CD4-positive, alpha-beta memory T cell (primary cell): ENCODE measurements around the gene TBRG1. TPM values are rescaled to one million over a fixed set of nuclear protein-coding genes. Genes with fewer than 3 reads are reported as not detected.

Experiments
- CTCF ChIA-PET: fragments of 350-600 bp; sonication (Branson Sonifier 250); formaldehyde crosslinking; loops from one replicate; lab custom pipeline; 2021; ENCODE audit warnings: inconsistent platforms; ENCODE audit not compliant: partially characterized antibody; lab: Charles Lee
- POLR2A ChIA-PET: fragments of 350-600 bp; sonication (Branson Sonifier 250); formaldehyde crosslinking; loops from one replicate; lab custom pipeline; 2021; ENCODE audit not compliant: partially characterized antibody; lab: Charles Lee
- DNase-seq, 5 donors: peaks; one replicate each; pipeline versions ENCODE4 v3.0.0 to v3.0.0-alpha.2; 2020 to 2022; ENCODE audit warnings: mixed read lengths in 1 of 5
- H3K27ac ChIP-seq: one replicate; pipeline ENCODE4 v1.7.0; 2013; ENCODE audit warnings: low read depth, low read length
- H3K27me3 ChIP-seq: 2 replicates; pipeline ENCODE4 v1.7.0; 2013; ENCODE audit warnings: mild to moderate bottlenecking, low read length, moderate library complexity; ENCODE audit not compliant: insufficient read depth
- H3K36me3 ChIP-seq: 2 replicates; pipeline ENCODE4 v1.7.0; 2013; ENCODE audit warnings: mild to moderate bottlenecking, low read length, moderate library complexity; ENCODE audit not compliant: insufficient read depth
- H3K4me1 ChIP-seq: 2 replicates; pipeline ENCODE4 v1.7.0; 2013; ENCODE audit warnings: mild to moderate bottlenecking, low read length, moderate library complexity; ENCODE audit not compliant: insufficient read depth
- H3K4me3 ChIP-seq, 2 donors: one replicate each; pipeline ENCODE4 v1.7.0; 2013; ENCODE audit warnings: low read length in 2 of 2, mild to moderate bottlenecking in 1 of 2
- H3K9me3 ChIP-seq, 2 donors: one replicate each; pipeline ENCODE4 v1.7.0; 2013; ENCODE audit warnings: low read length in 2 of 2, control low read depth in 1 of 2; ENCODE audit not compliant: control insufficient read depth in 1 of 2
- H3K27ac Mint-ChIP-seq, 7 donors: one replicate each; pipeline ENCODE4 v1.8.0; 2020 to 2021; ENCODE audit warnings: mixed read lengths in 7 of 7, mild to moderate bottlenecking in 6 of 7, inconsistent platforms in 3 of 7, moderate library complexity in 3 of 7
- H3K27me3 Mint-ChIP-seq, 2 donors: one replicate each; pipeline ENCODE4 v1.8.0; 2020 to 2021; ENCODE audit warnings: mixed read lengths in 2 of 2
- H3K36me3 Mint-ChIP-seq, 2 donors: one replicate each; pipeline ENCODE4 v1.8.0; 2020 to 2021; ENCODE audit warnings: mixed read lengths in 2 of 2, inconsistent platforms in 1 of 2, mild to moderate bottlenecking in 1 of 2
- H3K4me1 Mint-ChIP-seq, 4 donors: one replicate each; pipeline ENCODE4 v1.8.0; 2020 to 2021; ENCODE audit warnings: mixed read lengths in 4 of 4, mild to moderate bottlenecking in 1 of 4
- H3K4me3 Mint-ChIP-seq, 8 donors: one replicate each; pipeline ENCODE4 v1.8.0; 2020 to 2021; ENCODE audit warnings: mixed read lengths in 8 of 8, mild to moderate bottlenecking in 7 of 8, moderate library complexity in 6 of 8, inconsistent platforms in 3 of 8
- H3K9me3 Mint-ChIP-seq, 8 donors: one replicate each; pipeline ENCODE4 v1.8.0; 2020 to 2021; ENCODE audit warnings: mixed read lengths in 8 of 8, mild to moderate bottlenecking in 5 of 8, inconsistent platforms in 3 of 8, moderate library complexity in 1 of 8
- intact Hi-C: fragments of 100-400 bp; cut with micrococcal nuclease; formaldehyde crosslinking; loops from one replicate; pipeline ENCODE4 v1.15.1; 2023
- polyA plus RNA-seq, 2 donors: library from polyadenylated mRNA; unstranded; fragments of 300-500 nt; fragmentation: Illumina TruSeq; gene quantifications; one replicate each; pipeline ENCODE4 v1.2.3, GENCODE V29; 2021
- total RNA-seq, 2 experiments: library from RNA; stranded (reverse); gene quantifications; one replicate each; pipeline ENCODE4 v1.2.3, GENCODE V29; 2021

The TBRG1 gene
- total and polyA plus RNA-seq, 4 experiments from 2014 or later = 34.6 to 75.8 (median 55.8) TPM

- no peak for DNase-seq
- Mint-ChIP-seq H3K36me3 (no peaks in the 10 kb centered on the region), H3K27ac (no peak overlapping the region), H3K4me1 (peaks cover 0 to 11% (median 3%) of the 10 kb centered on the region in 4 donors), H3K27me3 (peaks cover 3 to 16% of the 10 kb centered on the region in 2 donors), H3K9me3 (no peaks in the 10 kb centered on the region), H3K4me3 (no peak overlapping the region)
- H3K36me3 ChIP-seq = no peaks in the 10 kb centered on the region
- no peaks in the 10 kb centered on the region for H3K4me1 ChIP-seq
- H3K4me3 ChIP-seq = no peak overlapping the region
- POLR2A ChIA-PET = no interaction called here
- H3K27me3 ChIP-seq = no peaks in the 10 kb centered on the region
- intact Hi-C loops = no loop called here
- CTCF ChIA-PET = interaction anchor here (1.2 kb wide), 1 partner anchor 9 kb away, joined by 3 read pairs; no protein-coding TSS in a partner anchor
- no peaks in the 10 kb centered on the region for H3K9me3 ChIP-seq
- H3K27ac ChIP-seq = no peak overlapping the region
Observed at GRCh38 chr11:124612567-124613246, 10.0 kb upstream of the TBRG1 start.

GRCh38 chr11:124618863-124619262 is 3.8 kb upstream of the TBRG1 start:
- Histone ChIP-seq H3K27me3 (no peaks in the 10 kb centered on the region), H3K4me3 (no peak overlapping the region), H3K27ac (no peak overlapping the region), H3K9me3 (no peaks in the 10 kb centered on the region), H3K4me1 (peaks cover 13% of the 10 kb centered on the region), H3K36me3 (no peaks in the 10 kb centered on the region)
- ChIA-PET POLR2A (no interaction called here), CTCF (no interaction called here)
- intact Hi-C loops = no loop called here
- peaks cover 8 to 15% of the 10 kb centered on the region in 2 donors for H3K27me3 Mint-ChIP-seq
- H3K9me3 Mint-ChIP-seq = peaks cover 0 to 2% (median 0%) of the 10 kb centered on the region in 8 donors
- H3K4me3 Mint-ChIP-seq = no peak overlapping the region
- peaks cover 0 to 16% of the 10 kb centered on the region in 2 donors for H3K36me3 Mint-ChIP-seq
- no peak overlapping the region for H3K27ac Mint-ChIP-seq
- DNase-seq = no peak
- H3K4me1 Mint-ChIP-seq = peaks cover 9 to 16% (median 13%) of the 10 kb centered on the region in 4 donors

DNA sequence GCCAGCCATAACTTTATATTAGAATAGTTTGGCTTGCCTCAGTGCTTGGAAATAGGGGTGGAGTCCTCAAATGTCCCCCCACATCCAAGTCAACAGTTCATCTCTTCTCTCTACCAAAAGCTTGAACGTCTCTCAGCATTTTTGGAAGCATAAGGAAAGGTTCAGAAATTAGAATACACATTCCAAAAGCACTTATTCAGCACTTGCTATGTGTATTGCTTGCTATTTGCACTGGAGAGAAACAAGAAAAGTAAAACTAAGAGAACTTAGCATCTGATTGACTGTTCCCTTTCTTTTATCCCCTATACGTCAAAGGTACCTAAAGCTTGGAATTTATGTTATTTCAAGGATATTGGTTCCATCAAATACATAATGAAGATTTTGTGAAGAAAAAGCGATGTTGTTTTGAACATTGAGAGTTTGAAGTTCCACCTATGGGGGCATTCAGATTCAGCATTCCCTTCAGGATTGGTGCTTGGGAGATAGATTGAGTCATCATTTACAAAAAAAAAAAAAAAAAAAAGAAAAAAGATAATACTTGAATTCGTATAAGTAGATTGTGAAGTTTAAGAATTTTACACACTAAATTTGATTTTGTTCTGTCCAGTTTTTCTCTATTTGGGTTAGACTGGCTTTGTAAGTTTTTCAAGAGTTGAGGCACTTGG is 1.3 kb downstream of the TBRG1 start:
- H3K4me1 Mint-ChIP-seq = peaks cover 23 to 57% (median 39%) of the 10 kb centered on the region in 4 donors
- peaks cover 0 to 2% of the 10 kb centered on the region in 2 donors for H3K27me3 Mint-ChIP-seq
- H3K27me3 ChIP-seq = no peaks in the 10 kb centered on the region
- peaks cover 28 to 55% of the 10 kb centered on the region in 2 donors for H3K36me3 Mint-ChIP-seq
- no peaks in the 10 kb centered on the region for H3K9me3 ChIP-seq
- DNase-seq = no peak
- peaks cover 21% of the 10 kb centered on the region for H3K36me3 ChIP-seq
- peaks cover 34% of the 10 kb centered on the region for H3K4me1 ChIP-seq
- peak overlapping the region; percentile 92 to 100 (median 99) for H3K27ac Mint-ChIP-seq
- peak overlapping the region; percentile 63 to 86 for H3K4me3 ChIP-seq
- ChIA-PET CTCF (interaction anchor here (0.6 to 1.9 kb wide), 5 partner anchors 20 to 255 kb away, joined by 3 to 7 read pairs (median 4); no protein-coding TSS in a partner anchor), POLR2A (interaction anchor here (2.0 kb wide), 4 partner anchors 122 to 488 kb away, joined by 6 to 18 read pairs (median 10); partner anchors contain the start of genes CCDC15, MSANTD2 and TMEM218)
- peak overlapping the region; percentile 95 for H3K27ac ChIP-seq
- peak overlapping the region; percentile 93 to 100 (median 98) for H3K4me3 Mint-ChIP-seq
- intact Hi-C loops = loop anchor here (2.0 kb wide), 2 partner anchors 253 to 331 kb away; partner anchors contain the start of gene CCDC15
- peaks cover 0 to 2% (median 0%) of the 10 kb centered on the region in 8 donors for H3K9me3 Mint-ChIP-seq

DNA sequence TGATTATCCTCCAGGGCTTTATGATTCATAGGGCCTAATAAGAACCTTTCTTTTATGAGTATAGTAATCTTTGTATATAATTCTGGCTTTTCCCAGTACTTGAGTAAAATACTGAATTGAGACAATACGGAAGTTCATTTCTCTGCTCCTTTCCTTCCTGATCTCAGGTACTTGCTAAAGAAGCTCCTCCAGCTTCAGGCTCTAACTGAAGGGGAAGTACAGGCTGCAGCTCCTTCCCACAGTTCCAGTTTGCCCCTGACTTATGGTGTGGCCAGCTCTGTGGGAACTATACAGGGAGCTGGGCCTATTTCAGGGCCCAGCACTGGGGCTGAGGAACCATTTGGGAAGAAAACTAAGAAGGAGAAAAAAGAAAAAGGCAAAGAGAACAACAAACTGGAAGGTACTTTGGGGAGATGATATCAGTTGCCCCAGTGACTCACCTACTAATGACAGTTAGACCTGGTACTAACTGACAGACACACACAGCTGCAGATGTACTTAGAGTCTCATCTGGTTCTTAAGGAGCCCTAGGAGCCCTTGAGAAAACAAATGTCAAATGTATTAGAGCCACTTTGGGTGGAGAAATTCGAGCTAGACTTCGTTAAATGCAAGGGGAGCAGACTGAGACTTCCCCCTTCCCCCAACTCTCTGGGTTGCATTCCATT is 3.0 kb downstream of the TBRG1 start:
- peaks cover 35% of the 10 kb centered on the region for H3K36me3 ChIP-seq
- no peaks in the 10 kb centered on the region for H3K27me3 ChIP-seq
- peaks cover 0 to 2% (median 0%) of the 10 kb centered on the region in 8 donors for H3K9me3 Mint-ChIP-seq
- H3K4me3 Mint-ChIP-seq = no peak overlapping the region
- H3K9me3 ChIP-seq = no peaks in the 10 kb centered on the region
- POLR2A ChIA-PET = interaction anchor here (1.1 kb wide), 1 partner anchor 174 kb away, joined by 3 read pairs; the partner anchor contains the start of gene MSANTD2
- peaks cover 34% of the 10 kb centered on the region for H3K4me1 ChIP-seq
- H3K4me1 Mint-ChIP-seq = peaks cover 23 to 57% (median 39%) of the 10 kb centered on the region in 4 donors
- no peak overlapping the region for H3K4me3 ChIP-seq
- CTCF ChIA-PET = interaction anchor here (1.2 to 1.4 kb wide), 2 partner anchors 17 to 19 kb away, joined by 3 to 6 read pairs; no protein-coding TSS in a partner anchor
- intact Hi-C loops = no loop called here
- DNase-seq = no peak
- H3K27ac Mint-ChIP-seq = peak overlapping the region in 3 of 7 donors; percentile 30 to 58 (median 33)
- peaks cover 36 to 64% of the 10 kb centered on the region in 2 donors for H3K36me3 Mint-ChIP-seq
- H3K27me3 Mint-ChIP-seq = no peaks in the 10 kb centered on the region
- H3K27ac ChIP-seq = no peak overlapping the region

DNA sequence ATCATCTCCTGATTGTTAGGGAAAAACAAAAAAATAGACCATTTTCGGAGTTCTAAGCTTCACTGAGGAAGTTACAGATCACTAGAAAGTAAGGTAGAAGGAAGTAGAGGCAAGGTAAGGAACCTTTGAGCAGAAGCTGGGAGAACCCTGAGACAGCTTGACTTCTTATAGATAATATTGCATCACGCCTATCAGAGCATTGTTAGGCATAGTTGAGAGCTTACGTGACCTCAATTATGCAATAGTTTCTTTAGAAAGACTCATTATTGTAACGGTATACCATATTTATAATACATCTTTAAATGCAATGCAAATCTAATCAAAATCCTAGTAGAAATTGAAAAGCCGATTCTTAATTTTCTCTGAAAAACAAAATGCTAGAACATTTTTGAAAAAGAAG is 4.9 kb downstream of the TBRG1 start:
- Histone ChIP-seq H3K4me3 (no peak overlapping the region), H3K27ac (no peak overlapping the region), H3K36me3 (peaks cover 53% of the 10 kb centered on the region), H3K27me3 (no peaks in the 10 kb centered on the region), H3K4me1 (peaks cover 27% of the 10 kb centered on the region), H3K9me3 (no peaks in the 10 kb centered on the region)
- ChIA-PET POLR2A (no interaction called here), CTCF (interaction anchor here (1.5 kb wide), 1 partner anchor 17 kb away, joined by 9 read pairs; no protein-coding TSS in a partner anchor)
- H3K27me3 Mint-ChIP-seq = no peaks in the 10 kb centered on the region
- H3K36me3 Mint-ChIP-seq = peaks cover 50 to 81% of the 10 kb centered on the region in 2 donors
- no peak for DNase-seq
- H3K4me1 Mint-ChIP-seq = peaks cover 19 to 52% (median 35%) of the 10 kb centered on the region in 4 donors
- H3K27ac Mint-ChIP-seq = peak overlapping the region in 3 of 7 donors; percentile 5 to 47 (median 34)
- intact Hi-C loops = no loop called here
- H3K9me3 Mint-ChIP-seq = peaks cover 0 to under 1% (median 0%) of the 10 kb centered on the region in 8 donors
- no peak overlapping the region for H3K4me3 Mint-ChIP-seq

- no peak overlapping the region for H3K27ac ChIP-seq
- Mint-ChIP-seq H3K27me3 (no peaks in the 10 kb centered on the region), H3K36me3 (peaks cover 61 to 82% of the 10 kb centered on the region in 2 donors), H3K4me1 (peaks cover 7 to 30% (median 18%) of the 10 kb centered on the region in 4 donors), H3K9me3 (no peaks in the 10 kb centered on the region), H3K4me3 (no peak overlapping the region), H3K27ac (peak overlapping the region in 3 of 7 donors; percentile 30 to 48 (median 32))
- no peaks in the 10 kb centered on the region for H3K27me3 ChIP-seq
- ChIA-PET CTCF (interaction anchor here (1.4 to 3.6 kb wide), 2 partner anchors 8 to 13 kb away, joined by 3 to 22 read pairs; partner anchors contain the start of gene TBRG1), POLR2A (no interaction called here)
- no peaks in the 10 kb centered on the region for H3K9me3 ChIP-seq
- intact Hi-C loops = no loop called here
- peaks cover 67% of the 10 kb centered on the region for H3K36me3 ChIP-seq
- H3K4me3 ChIP-seq = no peak overlapping the region
- peaks cover 10% of the 10 kb centered on the region for H3K4me1 ChIP-seq
- DNase-seq = no peak
Observed at GRCh38 chr11:124629961-124630360, 7.3 kb downstream of the TBRG1 start.
